Endothelial cell of umbilical vein (primary cell): ENCODE measurements around the gene KAZALD1.

Source experiments
- CTCF ChIP-seq, 2 donors: IDR thresholded peaks; 1 replicate in 1 of 2; 2 replicates in 1 of 2; pipeline ENCODE4 v1.5.1; 2011; ENCODE audit warnings: low read length in 2 of 2, mild to moderate bottlenecking in 2 of 2, moderate library complexity in 2 of 2, control low read depth in 1 of 2, inconsistent platforms in 1 of 2, low read depth in 1 of 2; ENCODE audit not compliant: insufficient read depth in 1 of 2; ENCODE audit errors: extremely low read depth in 1 of 2
- EZH2 ChIP-seq: IDR thresholded peaks from 2 replicates; pipeline ENCODE4 v1.6.1; 2012; ENCODE audit warnings: borderline replicate concordance, low read depth, mild to moderate bottlenecking, moderate library complexity, low read length, inconsistent platforms; ENCODE audit not compliant: severe bottlenecking
- FOS ChIP-seq: IDR thresholded peaks from 2 replicates; pipeline ENCODE4 v1.6.1; 2011; ENCODE audit warnings: mild to moderate bottlenecking, low read length, moderate library complexity, borderline replicate concordance; ENCODE audit not compliant: insufficient read depth
- POLR2A ChIP-seq: IDR thresholded peaks from 2 replicates; pipeline ENCODE4 v1.6.1; 2012; ENCODE audit warnings: low read depth, mild to moderate bottlenecking, control low read depth, low read length
- POLR2AphosphoS5 ChIP-seq: IDR thresholded peaks from 2 replicates; pipeline ENCODE4 v1.6.1; 2012; ENCODE audit warnings: low read depth, mild to moderate bottlenecking, control low read depth, low read length, moderate library complexity; ENCODE audit not compliant: insufficient read depth

GRCh38 chr10:101110856-101111523, 49.2 kb downstream of the KAZALD1 start:
- TF ChIP-seq POLR2A, result no peak
- TF ChIP-seq EZH2, result no peak
- TF ChIP-seq CTCF (IDR thresholded peaks at IDR 0.05; ENCODE audit: extremely low read depth in 1 of 2, insufficient read depth in 1 of 2, low read depth in 1 of 2, low read length in 2 of 2), result no peak
- TF ChIP-seq POLR2AphosphoS5, result no peak
- TF ChIP-seq FOS, result no peak
